Stimulated activated CD8-positive, alpha-beta memory T cell treated with anti-CD3 and anti-CD28 coated beads, Interleukin-4, amount 100 ng/mL, for 48 hours (primary cell): ENCODE measurements around the gene CISTR.
A peak's percentile ranks its signal among the peaks of the same experiment; 100 is the strongest.

Experiments
- DNase-seq: peaks from one replicate; pipeline ENCODE4 v3.0.0-alpha.2; 2020

Gene CISTR

GRCh38 chr12:53714004-53714403, 37.8 kb downstream of the CISTR start:
- DNase-seq: no peak

DNA sequence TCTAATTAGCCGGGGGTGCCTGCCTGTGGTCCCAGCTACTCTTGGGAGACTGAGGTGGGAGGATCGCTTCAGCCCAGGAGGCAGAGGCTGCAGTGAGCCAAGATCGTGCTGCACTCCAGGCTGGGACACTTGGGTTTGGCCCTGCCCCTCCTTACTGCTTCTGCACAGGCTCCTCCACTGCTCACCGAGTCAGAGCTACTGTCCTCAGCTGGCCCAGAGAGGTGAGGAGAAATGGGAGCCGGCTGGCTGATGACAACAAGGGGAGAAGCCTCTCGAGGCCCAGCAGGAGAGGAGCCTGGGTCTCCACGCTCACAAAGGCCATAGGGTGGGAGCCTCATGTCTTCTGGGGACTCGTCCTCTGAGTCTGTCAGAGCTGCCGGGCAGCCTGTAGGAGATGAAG, 38.3 kb downstream of the CISTR start:
- no peak for DNase-seq

DNA sequence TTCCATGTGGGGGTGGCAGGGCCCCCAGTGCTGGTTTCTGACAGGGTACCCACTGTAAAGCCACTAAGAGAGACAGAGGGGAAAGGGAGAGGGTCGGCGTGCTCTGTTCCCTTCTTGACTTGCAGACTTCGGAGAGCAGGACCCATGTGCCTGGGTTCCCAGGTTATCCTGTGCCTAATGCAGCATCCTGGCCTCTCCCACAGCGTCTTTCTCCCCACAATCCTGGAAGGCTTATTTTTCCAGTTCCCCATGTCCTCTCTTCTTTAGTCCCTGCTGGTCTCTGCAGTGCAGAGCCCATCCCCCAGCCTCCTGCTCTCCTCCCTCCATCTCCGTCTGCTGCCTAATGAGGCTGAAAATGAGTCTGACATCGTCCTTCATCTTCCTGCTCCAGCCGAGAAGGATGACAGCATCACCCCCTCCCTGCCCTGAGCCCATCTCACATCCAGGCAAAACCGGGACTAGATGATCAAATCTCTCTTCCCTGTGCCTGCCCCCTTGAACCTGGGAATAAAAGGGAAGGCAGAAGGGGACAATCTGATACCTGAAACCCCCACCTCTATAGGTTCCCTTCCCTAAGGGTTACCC, 39.6 kb downstream of the CISTR start:
- DNase-seq: no peak

- no peak for DNase-seq
Observed at GRCh38 chr12:53710091-53710490, 41.7 kb downstream of the CISTR start.

- no peak for DNase-seq
Observed at GRCh38 chr12:53709671-53710070, 42.1 kb downstream of the CISTR start.

GRCh38 chr12:53706080-53706479, 45.7 kb downstream of the CISTR start:
- DNase-seq: no peak

DNA sequence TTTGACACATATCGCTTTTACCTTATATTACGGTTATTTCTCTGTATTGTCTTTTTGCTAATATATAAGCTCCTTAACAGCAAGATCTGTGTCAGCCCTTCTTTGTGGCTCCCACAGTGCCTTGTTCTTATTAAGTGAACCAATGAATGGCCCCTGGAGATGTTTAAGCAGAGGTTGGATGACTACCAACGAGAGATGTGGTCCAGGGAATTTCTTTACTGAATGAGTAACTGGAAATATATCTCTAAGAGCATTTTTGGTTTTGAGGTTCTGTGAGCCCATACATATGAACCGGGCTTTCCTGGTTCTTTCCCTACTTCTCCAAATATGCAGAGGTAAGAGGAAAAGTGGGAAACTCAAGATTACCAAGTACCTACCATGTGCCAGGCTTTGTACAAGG, 48.0 kb downstream of the CISTR start:
- DNase-seq: no peak

DNA sequence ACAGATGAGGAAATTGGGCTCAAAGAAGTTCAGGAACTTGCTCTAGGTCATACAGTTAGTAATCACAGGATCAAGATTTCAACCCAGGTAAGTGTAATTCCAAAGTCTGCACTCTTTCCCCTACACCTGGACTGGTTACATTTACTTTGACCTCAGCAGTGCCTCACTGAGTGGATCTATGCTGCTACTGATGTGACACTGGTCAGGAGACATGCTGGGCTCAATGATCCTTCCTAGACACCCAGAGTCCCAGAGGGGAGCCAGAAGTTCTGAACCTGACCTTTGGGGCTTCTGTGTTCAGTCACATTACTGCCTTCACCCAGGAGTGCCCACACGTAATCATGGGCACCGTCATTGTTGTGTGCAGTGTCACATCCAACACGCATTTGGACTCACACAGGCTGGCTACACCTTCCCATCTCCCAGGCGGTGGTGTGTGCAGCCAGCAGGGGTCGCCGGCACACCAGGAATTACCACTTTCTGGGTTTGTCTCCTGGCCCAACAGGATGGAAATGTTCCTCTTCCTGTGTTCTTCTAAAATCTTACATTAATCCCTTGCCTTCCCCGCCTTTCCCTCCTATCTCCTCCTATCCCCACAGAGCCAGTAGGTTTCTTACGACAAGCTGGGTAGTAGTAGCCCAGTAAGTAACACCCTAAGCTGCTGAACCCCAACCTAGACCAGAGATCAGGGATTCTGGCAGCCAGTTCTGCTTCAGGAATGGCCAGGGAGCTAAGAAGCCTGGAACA, 50.1 kb downstream of the CISTR start:
- peak; percentile 87 for DNase-seq

GRCh38 chr12:53700567-53700966, 51.2 kb downstream of the CISTR start:
- DNase-seq: no peak

DNA sequence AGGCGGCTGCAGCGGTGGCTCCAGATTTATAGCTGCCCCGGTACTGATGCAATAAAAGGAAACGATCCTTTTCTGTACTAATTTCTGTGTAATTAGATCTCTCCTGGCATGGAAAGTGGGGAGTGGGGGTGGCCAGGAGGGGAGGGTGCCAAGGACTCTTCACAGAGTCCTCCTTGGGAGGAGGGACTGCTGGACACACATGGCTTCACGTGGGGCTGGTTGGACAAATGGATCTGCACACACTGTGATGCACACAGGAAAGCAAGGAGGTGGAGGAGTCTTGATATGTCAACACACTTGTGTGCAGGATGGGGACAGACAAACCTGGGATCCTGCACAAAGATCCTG, 52.1 kb downstream of the CISTR start:
- no peak for DNase-seq

GRCh38 chr12:53698948-53699677, 52.7 kb downstream of the CISTR start:
- DNase-seq: no peak

DNA sequence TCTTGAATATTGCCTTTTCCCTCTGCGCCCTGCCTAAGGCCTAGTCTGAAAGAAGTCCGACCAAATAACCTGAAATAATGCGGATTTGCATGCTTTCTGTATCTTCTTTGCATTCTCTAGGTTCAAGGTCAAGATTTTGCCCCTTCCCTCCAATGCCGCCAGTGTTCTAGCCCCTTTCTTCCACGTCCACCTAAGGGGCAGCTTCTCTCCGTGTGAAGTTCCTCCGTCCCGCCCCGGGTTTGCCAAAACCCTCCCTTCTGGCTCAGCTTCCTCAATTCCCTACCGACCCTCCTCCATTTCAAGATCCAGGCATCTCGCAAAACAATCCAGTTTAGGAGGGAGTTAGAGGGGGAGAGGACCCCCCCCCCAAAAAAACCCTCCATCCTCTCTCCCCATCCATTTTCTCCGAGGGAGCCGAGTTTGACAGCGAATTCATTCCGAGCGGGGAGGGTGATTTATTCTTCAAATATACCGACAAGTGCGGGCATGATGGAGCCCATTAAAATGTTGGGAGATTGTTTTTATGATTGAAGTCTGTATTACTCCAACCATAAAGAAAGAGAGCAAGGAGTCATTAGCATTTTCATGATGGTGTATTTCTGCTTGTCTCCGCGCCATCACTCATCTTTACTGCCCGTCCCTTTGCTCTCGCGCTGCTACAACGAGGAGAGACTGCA, 55.0 kb downstream of the CISTR start:
- DNase-seq: no peak
